Hepatocyte (in vitro differentiated cells): ENCODE measurements around the gene PDGFA.

ENCODE experiments used
- EZH2phosphoT487 ChIP-seq: fragments of 200-600 bp; sonication (generic); IDR thresholded peaks from one replicate; pipeline ENCODE4 v1.6.1; 2018; ENCODE audit warnings: antibody characterized with exemption, mild to moderate bottlenecking, low read depth, moderate library complexity; ENCODE audit not compliant: unreplicated experiment, severe bottlenecking
- TF ChIP-seq, protein P1 (sequence below): fragments of 200-600 bp; sonication (generic); IDR thresholded peaks from 2 replicates; pipeline ENCODE4 v1.5.1; 2016; ENCODE audit warnings: antibody characterized with exemption, mild to moderate bottlenecking; ENCODE audit not compliant: poor library complexity

DNA sequence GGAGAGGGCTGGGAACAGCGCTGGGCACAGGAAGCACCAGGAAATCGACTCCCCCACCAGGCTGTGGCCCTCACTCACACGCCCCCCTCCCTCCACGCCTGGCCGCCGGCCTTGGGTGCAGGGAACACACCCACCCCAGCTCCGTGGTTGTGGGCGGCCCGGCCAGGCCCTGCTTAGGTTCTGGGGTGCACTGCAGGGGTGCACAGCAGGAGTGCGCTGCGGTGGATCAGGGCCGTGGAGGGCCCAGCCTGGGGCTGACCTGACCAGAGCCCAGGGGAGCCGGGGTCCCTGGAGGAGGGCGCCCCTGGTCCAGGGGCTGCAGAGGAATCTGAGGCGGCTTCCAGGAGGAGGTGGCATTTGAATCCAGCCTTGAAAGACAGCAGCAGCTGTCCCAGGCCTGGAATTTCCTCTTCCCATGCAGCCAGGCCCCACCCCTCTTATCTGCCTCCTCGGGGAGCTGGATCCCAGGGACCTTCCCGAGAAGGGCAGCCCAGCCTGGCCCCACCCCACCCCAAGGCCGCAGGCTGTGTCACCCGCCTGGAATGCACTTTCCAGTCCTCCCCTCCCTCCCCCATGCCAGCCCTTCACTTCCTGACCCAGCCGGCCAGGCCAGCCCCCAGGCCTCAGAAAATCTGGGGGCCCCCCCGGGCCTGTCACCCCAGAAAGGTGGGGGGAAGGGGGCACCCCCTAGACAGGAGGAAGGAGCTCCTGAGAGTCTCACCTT, 18.4 kb upstream of the PDGFA start:
- TF ChIP-seq, protein P1, sequence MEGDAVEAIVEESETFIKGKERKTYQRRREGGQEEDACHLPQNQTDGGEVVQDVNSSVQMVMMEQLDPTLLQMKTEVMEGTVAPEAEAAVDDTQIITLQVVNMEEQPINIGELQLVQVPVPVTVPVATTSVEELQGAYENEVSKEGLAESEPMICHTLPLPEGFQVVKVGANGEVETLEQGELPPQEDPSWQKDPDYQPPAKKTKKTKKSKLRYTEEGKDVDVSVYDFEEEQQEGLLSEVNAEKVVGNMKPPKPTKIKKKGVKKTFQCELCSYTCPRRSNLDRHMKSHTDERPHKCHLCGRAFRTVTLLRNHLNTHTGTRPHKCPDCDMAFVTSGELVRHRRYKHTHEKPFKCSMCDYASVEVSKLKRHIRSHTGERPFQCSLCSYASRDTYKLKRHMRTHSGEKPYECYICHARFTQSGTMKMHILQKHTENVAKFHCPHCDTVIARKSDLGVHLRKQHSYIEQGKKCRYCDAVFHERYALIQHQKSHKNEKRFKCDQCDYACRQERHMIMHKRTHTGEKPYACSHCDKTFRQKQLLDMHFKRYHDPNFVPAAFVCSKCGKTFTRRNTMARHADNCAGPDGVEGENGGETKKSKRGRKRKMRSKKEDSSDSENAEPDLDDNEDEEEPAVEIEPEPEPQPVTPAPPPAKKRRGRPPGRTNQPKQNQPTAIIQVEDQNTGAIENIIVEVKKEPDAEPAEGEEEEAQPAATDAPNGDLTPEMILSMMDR: no peak
- TF ChIP-seq EZH2phosphoT487: no peak
